HG03575 (cell line): ENCODE data around the gene AP2A2.

ENCODE experiments used
- ATAC-seq: cut with Tn5 transposase; IDR thresholded peaks from one replicate; pipeline ENCODE4 v1.9.1; 2021; ENCODE audit not compliant: unreplicated experiment, insufficient number of reproducible peaks, low FRiP score; ENCODE audit errors: extremely low read depth

The AP2A2 gene

DNA sequence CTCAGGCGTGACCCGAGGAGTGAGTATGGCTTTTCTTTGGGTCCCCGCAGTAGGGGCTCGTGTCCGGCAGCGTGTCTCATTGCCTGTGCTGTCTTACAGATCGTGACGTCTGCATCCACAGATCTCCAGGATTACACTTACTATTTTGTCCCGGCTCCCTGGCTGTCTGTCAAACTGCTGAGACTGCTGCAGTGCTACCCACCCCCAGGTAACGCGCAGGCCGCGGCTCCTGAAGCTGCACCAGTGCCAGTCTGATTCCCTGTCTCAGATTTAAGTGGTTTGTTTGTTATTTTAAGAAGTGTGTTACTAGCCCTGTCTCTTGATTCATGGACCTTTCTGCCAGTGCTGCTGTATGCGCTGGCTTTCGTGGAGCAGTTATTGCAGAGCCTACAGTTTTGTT is 58.9 kb downstream of the AP2A2 start:
- ATAC-seq = no peak

DNA sequence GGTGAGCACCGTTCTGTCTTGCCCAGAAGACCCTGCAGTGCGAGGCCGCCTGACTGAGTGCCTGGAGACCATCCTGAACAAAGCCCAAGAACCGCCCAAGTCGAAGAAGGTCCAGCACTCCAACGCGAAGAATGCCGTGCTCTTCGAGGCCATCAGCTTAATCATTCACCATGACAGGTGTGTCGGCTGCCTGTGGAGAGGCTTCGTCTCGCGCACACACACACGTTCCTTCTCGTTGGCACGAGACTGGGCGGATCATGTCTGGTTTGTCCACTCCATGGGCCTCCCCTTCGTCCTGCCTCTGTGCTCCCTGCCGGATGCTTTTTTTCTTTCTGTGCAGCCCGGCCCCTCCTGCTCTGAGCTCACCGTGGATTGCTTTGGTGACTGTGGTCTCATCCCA is 59.7 kb downstream of the AP2A2 start:
- ATAC-seq = no peak

DNA sequence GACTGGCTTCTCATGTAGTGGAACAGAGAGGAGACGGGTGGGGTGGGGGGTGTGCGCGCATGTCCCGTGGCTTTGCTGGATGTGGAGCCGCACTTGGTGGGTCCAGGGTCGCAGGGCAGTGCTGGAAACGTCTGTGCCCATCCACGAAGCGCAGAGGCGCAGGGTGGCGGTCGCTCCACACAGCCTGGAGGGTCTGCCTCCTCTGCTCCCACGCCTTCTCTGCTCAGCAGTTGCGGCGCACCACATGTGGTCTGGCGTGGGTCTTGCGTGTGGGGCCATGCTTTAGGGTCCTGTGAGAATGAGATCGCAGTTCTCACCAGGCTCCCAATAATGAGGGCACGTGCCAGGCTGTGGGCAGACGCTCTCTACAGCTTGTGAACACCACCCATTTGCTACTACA is 60.2 kb downstream of the AP2A2 start:
- no peak for ATAC-seq

DNA sequence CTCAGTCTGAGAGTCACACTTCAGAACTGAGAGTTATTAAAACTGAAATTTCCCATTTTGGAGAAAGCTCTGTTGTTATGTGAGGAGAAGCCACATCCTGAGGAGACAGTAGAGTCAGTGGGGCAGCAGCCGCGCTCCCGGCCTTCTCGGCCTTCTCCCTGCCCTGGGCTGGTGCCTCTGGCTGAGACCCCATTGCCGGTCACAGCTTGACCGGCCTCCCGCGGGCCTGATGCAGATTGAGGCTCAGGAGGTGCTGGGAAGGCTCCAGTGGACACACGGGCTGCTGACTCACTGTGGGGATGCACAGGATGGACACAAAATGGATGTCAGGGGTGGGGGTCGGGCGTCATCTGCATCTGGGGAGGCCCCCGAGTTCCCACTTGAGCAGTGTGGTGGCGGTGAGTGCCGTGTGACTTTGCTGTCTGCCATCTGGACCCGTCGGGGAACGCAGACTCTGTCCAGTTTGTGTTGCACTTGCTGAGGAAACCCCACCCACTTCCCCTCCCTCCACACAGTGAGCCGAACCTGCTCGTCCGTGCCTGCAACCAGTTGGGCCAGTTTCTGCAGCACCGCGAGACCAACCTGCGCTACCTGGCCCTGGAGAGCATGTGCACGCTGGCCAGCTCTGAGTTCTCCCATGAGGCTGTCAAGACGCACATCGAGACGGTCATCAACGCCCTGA is 60.7 kb downstream of the AP2A2 start:
- no peak for ATAC-seq

DNA sequence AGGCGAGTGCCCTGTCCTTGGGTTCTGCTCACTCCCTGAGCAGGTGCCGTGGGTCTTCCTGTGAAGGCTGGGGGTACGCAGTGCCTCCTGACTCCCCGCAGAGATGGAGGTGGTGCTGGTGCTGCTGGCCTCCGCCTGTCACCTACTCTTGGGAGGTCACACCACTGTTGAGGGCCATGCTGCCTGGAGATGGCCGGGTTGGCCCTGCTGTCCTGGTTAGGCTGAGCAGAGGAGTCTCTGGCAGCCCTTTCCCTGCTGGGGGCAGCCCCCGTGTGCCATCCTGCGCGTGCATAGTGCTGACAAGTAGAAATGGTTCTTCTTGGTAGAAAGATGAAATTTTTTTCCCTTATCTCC is 61.3 kb downstream of the AP2A2 start:
- no peak for ATAC-seq

DNA sequence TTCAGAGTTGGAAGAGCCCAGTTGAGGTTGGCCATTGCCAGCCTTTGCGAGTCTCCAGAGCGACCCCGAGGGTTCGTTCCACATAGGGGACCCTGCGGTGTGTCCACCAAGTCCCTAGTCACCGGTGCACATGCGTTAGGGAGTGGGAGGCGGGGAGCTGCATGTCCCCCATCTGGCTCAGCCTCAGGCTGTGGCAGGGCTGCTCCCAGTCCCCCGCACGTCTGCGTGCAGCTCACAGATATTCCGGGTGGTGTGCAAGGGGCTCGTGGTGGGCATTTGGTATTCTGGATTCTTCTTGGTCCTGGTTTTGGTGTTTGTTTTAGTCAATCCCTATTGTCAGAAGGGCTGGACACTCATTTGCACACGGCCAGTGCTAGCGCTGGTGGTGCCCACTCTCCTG is 62.0 kb downstream of the AP2A2 start:
- no peak for ATAC-seq

DNA sequence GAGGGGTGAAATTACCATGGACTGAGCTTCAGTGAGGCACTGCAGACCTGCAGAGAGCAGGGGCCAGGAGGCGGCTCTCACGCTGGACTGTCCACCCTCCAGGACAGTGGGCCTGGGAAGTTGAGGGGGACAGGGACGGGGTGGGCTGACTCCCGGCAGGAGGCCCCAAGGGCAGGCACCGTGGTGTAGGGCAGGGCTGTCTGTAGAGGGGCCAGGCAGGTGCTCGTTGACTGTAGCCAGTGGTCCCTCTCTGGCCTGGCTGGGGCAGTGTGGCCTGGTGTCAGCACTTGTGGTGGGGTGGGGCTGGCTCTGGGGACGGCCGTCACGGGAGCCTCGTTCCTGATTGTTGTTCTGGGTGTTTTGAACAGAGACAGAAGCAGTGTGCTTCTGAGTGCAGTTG is 64.4 kb downstream of the AP2A2 start:
- no peak for ATAC-seq

DNA sequence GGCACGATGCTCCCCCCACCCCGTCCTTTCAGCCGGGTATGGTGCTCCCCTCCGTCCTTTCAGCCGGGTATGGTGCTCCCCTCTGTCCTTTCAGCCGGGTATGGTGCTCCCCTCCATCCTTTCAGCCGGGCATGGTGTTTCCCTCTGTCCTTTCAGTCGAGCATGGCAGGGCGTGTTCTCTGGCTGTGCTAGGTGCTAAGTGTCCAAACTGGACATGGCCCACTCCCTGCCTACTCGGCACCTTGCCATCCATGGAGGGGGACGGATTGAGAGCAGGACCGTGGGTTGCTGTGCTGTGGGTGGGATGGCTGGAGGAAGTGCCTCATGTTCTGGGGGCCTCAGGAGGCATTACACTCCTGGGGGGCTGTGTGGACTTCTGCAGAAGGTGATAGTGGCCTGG is 65.4 kb downstream of the AP2A2 start:
- no peak for ATAC-seq

DNA sequence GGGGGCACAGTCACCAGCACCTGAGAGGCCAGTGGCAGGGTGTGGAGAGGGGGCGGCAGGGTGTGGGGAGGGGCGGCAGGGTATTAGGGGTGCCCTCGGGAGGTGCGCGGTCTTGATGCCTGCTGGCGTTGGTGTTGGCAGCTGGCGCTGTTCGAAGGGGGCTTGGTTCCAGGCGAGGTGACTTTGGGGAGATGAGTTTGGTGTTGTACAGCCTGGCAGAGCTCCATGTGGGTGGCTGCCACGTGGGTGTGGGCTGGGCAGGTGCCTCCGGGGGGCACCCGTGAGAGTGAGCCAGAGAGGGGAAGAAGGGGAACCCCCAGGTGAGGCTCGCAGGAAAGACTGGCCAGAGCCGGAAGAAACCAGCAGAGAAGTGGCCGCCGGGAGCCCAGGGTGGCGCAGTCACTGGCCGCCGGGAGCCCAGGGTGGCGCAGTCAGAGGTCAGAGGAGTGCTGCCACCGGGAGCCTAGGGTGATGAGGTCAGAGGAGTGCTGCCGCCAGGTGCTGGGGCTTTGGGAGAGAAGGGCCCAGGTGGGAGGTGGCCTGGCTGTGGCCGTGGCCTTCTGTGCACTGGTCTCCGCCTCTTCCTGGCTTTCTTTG is 66.1 kb downstream of the AP2A2 start:
- ATAC-seq = no peak

DNA sequence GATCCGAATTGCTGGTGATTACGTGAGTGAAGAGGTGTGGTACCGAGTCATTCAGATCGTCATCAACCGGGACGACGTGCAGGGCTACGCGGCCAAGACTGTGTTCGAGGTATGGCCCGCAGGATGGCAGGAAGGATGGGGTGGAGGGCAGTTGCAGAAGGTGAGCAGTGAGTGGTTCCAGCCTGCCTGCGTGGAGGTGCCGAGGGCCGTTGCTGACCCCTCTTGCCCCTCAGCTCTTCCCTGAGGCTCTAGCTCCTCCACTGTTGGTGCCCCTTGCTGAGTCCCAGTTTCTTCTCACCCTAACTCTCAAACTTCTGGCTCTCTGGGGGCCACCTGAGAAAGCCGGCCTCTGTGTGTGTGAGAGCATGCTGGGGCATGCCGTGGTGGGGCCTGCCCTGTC is 66.9 kb downstream of the AP2A2 start:
- no peak for ATAC-seq

DNA sequence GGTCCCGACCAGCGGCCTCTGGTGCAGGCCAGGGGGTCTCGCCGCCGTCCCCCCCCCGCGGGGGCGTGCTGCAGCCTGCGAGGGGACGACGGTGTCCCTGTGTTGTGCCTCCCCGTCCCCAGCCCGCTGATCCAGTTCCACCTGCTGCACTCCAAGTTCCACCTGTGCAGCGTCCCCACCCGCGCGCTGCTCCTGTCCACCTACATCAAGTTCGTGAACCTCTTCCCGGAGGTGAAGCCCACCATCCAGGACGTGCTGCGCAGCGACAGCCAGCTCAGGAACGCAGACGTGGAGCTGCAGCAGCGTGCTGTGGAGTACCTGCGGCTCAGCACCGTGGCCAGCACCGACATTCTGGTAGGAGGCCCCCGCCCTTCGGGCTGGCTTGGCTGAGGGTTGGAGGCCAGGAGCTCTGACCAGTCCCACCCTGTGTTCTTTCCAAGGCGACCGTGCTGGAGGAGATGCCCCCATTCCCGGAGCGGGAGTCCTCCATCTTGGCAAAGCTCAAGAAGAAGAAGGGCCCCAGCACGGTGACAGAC is 68.0 kb downstream of the AP2A2 start:
- ATAC-seq = no peak

DNA sequence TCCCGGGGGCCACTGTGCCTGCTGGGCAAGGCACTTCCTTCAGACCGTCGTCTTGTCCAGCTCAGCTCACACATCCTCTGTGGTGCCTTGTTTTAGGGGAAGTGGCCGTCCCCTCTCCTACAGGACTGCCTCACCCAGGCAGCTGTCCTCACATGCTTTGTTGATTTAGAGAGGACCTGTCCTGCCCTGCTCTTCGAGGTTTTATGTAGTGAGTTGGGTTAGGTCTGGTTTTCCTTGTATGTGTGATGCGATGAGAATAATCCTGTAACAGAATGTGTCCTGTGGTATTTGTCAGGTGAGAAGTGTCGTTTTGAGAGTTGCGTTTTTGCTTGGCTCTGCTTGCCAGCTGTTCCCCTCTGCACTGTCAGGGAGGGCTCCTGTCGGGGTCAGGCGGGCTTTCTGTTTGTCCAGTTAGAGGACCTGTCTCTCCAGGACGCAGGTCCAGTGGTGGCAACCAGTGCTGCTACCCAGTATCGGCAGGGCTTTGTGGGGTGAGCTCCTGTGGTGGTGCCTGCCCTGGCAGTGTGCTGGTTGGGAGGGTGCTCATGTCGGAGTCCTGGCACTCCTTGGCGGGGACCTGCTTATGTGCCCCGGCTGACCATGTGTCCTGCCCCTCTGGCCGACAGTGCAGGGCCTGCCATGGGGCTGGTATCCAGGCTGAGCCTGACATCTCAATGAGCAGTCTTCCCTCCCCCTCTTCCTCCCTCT is 69.5 kb downstream of the AP2A2 start:
- no peak for ATAC-seq

DNA sequence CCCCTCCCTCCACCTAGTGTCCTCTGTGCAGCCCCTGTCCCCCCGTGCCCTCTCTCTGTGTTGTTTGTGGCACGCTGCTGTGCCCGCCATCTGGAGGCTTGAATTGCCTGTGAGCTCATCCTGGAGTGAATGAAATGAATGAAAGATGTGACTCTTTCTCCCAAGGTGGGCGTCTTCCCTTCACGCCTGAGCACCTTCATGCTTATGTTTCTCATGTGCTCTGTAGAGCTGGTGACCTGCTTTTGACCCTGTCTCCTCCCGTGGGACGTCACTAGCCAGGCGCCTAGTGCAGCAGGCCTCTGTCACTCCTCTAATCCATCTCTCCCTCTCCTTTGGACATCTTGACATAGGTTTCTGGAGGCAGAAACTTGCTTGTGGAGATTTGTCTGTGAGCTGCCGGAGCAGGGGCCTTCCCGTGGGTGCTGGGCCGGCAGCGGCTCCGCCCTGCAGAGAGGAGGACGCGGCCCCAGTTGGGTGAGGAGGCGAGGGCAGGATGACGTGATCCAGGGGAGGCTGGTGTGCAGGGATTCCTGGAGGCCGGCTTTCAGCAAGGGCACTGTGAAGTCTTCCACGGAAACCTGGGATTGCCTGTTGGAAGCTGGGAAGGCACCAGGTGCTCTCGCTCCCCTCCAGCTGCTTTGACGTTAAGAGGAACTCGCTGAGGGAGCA is 70.2 kb downstream of the AP2A2 start:
- no peak for ATAC-seq

DNA sequence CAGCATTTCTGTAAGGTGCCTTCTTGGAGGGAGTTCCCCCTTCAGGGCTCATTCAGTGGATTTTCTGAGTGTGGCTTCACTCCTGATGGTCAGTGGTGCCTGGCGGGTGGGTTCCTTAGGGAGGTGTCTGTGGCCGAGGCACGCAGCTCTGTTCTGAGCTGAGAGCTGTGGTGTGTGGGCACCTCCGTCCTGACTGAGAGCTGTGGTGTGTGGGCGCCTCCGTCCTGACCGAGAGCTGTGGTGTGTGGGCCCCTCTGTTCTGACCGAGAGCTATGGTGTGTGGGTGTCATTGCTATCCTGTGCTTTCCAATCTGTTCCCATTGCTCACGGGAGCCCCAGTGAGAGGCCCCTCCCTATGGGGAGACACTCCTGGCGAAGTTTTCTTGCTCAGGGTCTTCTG is 71.0 kb downstream of the AP2A2 start:
- ATAC-seq = no peak

DNA sequence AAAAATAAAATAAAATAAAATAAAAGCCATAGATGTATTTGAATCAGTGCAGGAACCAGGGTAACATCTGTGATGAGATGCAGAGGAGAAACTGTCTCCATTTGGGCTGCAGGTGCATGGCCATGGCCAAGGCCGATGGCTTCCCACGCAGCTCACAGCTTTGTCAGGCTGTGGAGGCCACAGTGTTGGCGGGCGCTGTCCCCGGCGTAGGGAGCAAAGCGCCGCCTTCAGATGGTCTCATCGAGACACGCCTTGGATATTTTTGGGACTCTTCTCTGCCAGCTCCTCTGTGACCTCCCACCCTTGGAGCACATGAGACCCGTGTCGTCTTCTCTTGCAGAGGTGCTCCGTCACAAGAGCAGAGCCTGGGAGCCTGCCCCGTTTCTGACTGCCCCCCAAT is 72.2 kb downstream of the AP2A2 start:
- ATAC-seq = no peak

DNA sequence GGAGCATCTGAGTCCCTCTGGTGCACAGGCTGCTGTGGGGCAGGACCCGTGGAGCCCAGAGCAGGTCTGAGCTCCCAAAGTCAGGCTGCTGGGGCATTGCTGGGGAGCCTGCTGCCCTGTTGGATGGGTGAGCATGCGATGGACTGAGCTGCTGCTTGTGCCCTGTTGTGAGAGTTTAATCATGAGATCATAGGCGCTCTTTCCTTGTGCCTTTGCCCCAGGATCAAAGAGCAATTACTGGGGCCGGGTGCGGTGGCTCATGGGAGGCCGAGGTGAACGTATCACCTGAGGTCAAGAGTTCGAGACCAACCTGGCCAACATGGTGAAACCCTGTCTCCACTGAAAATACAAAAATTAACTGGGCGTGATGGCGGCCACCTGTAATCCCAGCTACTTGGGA is 73.3 kb downstream of the AP2A2 start:
- no peak for ATAC-seq

DNA sequence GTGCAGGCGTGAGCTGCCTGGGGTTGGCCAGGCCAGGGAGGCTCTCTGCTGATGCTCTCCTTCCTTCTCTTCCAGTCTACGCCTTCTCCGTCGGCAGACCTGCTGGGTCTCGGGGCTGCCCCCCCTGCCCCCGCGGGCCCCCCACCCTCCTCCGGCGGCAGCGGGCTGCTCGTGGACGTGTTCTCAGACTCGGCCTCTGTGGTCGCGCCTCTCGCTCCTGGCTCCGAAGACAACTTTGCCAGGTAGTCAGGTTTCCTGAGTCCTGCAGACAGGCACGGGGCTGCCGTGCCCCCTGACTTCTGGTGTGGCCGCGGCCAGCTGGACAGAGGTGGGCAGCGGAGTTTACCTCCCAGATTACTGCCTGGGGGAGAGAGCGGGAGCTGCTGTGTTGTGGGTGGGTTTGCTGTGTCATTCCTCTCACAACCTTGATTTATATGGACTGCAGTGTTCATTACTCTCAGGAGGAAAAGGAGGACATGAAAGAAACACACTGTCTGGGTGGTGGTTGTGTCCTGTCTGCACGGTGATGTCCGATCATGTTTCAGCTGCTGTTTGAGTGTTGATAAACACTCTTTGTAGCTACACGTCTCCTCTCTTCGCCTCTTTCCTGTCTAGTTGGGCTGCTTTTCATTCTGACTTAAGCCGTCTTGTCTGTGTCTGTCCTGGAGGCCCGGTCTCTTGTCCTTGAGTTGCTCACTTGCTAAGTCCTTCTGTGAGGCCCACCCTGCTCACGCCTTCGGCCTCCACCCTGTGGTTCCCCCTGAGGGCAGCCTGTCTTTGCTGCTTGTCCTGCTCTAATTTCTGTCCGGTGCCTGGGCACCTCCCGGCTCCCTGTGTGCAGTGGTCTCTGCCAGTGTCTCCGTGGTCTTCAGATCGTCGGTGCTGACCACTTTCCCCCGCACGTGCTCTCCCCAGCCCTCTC is 74.9 kb downstream of the AP2A2 start:
- ATAC-seq = no peak

DNA sequence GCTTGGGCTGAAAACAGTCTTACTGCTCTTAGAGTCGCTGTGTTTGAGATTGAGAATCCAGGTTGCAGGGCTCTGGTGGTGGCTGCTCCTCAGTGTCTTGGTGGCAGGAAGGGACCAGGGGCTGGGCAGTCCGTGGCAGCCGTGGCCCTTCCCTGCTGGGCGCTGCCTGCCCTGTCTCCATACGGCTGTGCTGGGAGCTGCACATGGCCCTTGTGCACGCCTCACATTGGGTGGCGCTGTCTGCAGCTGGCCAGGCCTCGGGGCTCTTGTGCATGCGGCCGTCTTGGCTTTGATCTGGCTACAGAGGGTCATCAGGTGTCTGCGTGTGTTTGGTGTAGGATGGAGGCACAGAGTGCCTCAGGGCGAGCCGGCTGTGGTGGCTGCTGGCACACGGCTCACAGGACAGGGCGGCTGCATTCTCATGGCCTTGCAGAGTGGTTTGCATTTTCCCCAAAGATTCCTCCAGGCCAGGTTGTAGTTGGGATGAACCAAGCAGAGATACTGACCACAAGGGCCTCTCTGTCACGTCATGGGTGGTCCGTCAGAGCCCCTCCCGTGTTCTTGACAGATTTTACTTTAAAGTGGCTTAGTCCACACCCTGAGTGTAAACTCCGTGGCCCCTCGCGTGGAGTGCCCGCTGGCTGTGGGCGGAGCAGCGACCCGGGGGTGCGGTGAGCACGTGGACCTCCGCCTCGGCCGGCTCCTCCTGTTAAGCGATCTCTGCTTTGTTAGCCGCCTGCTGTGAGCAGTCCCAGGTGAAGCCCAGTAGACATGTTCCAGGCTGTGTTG is 76.1 kb downstream of the AP2A2 start:
- no peak for ATAC-seq
